ENCODE measurements around the gene IGF1R.

DNA sequence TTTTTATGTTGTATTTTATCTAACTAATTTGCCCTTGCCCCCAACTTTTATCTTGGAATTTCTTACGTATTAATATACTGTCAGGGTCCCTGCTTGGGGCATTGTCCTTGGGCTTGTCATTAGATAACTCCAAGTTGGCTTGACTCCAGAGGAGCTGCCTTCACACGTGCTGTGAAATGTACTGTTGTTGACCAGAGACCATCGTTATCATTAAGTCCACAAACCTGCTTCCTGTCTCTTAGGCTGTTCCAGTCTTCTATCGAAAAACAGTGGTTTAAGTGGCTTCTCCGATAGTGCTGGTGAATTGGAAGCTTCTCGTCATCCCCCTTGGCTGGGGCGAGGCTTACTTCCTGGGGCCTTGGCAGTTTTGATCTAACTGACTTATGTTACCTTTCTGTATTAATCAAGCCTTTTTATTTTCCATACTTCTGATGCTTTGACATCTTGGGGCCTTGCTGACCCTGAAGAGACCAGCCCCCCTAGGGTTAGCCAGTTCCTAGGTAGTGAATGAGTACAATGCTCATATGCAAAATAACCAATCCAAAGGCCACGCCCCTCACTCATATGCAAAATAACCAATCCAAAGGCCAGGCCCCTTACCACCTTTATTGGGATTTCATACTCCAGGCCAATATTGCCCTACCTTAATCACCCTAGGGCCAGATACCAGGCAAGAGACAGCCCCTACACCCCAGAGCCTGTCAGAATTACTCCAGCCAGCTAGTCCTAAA lies 164.5 kb downstream of the IGF1R start:
- no peak for TF ChIP-seq POLR2A (IDR thresholded peaks at IDR 0.05; ENCODE audit: low read length)
- no peak for TF ChIP-seq GATA1 (IDR thresholded peaks at IDR 0.05; ENCODE audit: low read depth, low read length)
